ENCODE measurements around the gene GPC5.

The GPC5 gene

DNA sequence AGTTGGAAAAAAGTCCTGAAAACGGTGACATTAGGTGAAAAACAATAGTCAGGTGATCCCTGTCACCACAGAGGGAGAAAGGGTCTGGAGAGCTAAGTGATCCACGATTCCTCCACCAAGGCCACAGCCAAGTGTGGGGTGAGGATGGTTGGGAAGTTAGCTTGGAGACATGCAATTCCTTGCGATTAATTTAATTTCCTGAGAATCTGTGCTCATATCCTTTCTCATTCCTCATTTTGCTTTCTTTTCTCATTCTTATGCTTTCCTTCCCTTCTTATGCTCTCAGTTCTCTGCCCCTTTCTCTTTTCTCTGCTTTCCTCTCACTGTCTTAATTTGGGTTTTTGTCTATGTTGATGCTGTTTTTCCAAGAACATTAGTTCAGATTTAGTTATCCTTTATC is 68.8 kb downstream of the GPC5 start:
- no peak for DNase-seq

DNA sequence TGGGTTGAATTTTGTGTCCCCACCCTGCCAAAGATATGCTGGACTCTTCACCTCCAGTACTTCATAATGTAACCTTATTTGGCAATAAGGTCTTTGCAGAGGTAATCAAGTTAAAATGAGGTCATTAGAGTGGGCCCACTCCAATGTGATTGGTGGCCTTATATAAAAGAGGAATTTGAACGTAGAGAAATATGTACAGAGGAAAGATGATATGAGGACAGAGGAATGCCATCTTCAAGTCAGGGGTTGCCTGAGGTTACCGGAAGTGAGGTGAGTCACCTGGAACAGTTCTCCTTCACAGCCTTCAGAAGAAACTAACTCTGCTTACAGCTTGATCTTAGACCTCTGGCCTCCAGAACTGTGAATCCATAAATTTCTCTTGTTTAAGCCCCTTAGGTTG is 69.9 kb downstream of the GPC5 start:
- no peak for DNase-seq

DNA sequence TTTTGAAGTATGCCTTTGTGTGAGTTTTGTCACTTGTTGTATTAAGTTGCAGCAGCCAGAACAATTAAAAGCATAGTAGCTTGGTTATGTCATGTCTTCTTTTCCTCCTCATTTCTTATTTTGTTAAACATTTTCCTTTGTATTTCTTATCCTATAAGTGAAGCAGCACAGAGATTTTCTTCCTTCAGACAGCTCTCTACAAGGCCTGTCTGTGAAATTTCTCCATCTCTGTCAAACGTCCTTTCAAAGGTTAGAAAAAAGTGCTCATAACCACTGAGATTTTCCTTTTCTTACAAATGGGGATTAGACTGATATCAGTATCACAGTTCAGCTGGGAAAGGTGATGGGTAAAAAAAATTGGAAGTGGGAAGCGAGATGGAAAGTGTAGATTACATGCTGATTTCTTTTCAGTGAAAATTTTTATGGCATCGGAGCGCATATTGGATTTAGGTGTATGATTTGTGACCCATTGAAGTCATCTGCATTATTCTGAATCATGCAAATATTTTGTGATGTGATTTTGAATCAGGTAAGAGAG is 71.7 kb downstream of the GPC5 start:
- no peak for DNase-seq

DNA sequence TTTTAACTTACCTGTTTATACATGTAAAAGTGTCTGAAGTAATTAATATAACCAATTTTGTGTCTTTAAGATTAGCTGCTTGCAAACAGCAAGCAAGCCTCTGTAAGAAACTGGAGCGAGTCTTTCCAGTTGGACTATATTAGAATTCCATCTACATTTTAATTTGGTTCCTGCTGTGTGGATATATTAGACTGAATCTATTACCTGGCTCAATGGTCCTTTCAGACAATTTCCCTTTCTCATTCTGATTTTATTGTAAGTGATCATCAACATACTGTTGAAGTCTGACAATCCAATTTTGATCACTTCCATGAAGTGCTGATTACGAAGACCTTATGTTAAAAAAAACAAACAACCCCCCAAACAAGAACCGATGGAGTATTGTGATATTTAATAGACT is 72.3 kb downstream of the GPC5 start:
- no peak for DNase-seq

DNA sequence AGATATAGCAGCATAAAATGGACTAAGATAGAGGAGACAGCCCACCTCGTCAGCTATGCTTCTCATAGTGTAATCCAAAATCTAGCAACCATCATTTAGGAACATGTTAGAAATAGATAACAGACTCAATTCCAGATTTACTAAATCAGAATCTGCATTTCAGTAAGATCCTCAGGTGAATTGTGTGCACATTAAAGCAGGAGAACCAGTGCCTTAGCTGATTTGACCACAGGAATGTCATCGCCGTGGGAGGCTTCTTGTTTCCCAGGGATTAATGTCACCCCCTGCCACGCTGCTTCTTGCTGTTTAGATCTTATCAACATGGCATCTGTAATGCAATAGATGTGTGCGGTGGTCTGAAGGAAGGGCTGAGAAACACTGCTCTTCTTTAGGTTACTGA is 84.0 kb downstream of the GPC5 start:
- DNase-seq, result no peak

DNA sequence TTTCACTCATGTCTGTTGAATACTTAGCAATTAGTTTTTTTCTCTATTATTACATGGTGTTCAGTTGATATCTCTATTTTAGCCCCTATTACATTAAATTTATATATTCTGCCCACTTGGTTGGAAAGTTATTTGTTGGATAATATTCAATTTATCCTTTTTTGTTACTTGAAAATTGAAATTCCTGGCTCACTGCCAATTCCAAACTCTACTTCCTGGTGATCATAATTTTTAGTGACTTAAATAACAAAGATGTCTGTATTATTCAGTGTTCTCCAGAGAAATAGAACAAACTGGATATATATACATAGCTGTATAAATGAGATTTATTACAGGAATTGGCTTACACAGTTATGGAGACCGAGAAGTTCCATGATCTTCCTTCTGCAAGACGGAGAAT is 93.6 kb downstream of the GPC5 start:
- DNase-seq, result no peak

DNA sequence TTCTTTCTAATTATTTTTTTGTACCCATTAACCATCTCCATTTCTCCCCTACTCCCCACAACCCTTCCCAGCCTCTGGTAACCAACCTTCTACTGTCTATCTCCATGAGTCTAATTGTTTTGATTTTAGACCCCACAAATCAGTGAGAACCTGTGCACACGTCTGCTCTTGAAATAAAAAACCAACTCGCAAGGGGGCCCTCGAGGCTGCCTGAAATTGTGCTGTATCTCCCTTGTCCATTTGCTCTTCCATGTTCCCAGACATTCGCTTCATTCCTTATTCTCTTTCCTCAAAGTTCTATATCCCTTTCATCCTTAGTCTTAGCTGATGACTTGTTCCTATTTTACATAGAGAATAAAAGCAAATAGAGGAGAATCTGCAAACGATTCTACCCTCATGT is 95.0 kb downstream of the GPC5 start:
- no peak for DNase-seq

DNA sequence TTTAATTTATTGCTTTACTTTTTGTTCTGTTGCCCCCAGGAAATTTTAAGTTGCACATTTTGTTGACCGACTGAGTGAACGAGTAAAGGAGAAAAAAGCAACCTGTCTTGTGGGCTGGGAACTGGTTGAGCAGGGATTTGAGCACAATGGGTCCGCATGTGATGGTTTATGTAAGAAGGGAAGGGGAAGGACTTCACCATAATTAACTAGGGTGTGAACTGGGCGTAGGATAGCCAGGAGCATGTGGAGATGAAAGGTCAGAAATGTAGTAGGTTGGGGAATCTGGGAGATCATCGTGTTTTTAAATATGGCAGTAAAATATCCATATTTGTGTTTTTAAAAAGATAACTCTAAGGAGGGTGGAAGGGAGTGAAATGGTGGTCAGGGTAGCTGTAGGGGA is 99.9 kb downstream of the GPC5 start:
- DNase-seq, result no peak

DNA sequence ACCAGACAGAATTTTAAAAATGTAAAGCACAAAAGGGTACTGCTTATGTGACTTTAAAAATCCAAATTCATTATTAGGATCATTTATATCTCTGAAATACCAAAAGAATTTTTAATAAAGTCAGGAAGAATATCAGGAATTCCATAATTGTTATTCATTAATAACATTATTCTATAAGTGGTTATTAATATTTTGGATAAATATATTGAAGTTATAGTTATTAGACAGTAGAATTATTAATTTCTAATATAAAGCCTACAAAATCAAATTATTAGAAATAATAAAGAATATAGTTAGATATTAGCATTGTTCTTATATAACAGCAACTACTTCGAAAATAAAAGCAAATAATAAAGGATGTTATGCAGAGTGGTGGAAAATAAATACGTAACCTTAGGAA is 105.8 kb downstream of the GPC5 start:
- DNase-seq, result no peak

DNA sequence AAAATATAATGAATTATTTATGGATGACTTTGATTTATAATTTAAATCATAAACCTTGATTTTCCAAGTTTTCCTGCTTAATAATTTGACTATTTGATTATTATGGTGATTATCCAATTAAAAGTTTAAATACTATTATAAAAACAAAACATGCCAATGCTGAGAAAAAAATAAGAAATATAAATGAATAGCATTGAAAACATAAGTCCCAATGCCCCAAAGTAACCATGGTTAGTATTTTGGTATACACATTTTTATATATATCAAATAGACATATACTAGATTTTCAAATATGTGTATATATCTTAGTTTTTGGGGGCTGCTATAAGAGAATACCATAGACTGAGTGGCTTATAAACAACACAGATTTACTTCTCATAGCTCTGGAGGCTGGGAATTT is 108.3 kb downstream of the GPC5 start:
- no peak for DNase-seq

DNA sequence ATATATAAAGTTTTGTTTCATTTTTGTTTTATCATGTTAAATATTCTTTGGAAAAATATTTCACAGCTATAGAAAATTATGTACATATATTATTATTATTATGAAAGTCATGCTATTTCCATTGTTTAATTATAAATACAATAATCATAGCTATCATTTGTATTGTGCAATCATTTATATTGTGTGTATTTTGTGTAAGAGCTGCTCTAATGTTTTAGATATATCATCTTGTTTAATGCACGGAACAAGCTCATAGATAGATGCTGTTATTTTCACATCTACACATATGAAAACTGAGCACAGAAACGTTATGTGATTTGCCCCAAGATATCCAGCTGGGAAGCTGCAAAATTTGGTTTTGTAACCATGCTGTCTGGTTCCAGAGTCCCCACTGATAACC is 111.6 kb downstream of the GPC5 start:
- DNase-seq, result no peak

DNA sequence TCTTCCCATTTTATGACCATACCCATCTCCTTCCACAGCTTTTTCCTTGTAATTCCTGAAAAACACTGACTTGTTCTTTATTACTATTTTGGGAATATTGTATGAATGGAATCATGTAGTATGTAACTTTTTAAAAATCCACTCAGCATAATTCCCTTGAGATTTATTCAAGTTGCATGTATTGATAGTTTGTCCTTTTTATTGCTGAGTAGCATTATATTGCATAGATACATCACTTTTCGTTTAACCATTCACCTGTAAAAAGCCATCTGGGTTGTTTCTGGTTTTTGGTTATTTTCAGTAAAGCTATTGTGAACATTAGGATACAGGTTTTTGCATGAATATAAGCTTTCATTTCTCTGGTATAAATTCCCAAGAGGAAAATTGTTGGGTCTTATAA is 115.4 kb downstream of the GPC5 start:
- DNase-seq, result no peak

DNA sequence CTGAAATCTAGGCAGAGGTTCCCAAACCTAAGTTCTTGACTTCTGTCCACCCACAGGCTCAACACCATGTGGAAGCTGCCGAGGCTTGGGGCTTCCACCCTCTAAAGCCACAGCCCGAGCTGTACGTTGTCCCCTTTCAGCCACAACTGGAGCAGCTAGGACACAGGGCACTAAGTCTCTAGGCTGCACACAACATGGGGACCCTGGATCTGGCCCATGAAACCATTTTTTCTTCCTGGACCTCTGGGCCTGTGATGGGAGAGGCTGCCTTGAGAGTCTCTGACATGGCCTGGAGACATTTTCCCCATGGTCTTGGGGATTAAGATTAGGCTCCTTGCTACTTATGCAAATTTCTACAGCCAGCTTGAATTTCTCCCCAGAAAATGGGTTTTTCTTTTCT is 118.4 kb downstream of the GPC5 start:
- no peak for DNase-seq

DNA sequence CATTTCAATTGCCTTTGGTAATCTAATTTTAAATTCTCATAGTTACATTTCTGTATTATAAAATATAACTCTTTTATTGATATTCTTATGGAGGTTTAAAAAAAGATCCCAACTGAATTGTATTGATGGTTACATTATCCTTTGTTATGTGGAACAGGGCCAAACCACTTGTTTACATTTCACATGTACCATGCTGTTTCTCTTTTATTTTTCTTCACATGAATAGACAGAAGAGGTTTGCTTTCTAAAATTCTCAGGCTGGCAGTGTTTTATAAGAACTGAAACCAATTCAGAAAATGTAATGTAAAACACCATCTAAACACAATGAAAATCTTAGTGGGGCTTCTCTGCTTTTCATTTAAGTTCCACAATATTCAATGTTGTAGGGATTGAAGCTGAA is 122.5 kb downstream of the GPC5 start:
- no peak for DNase-seq

DNA sequence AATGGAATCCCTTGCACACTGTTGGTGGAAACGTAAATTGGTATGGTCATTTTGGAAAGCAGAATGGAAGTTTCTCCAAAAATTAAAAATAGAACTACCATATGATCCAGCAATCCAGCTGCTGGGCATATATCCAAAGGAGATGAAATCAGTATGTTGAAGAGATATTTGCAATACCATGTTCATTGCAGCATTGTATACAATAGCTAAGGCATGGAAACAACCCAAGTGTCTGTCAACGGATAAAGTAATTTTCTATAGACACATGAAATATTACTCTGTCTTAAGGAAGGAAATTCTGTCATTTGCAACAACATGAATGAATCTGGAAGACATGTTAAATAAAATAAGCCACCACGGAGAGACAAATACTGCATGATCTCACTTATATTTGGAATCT is 124.7 kb downstream of the GPC5 start:
- no peak for DNase-seq

DNA sequence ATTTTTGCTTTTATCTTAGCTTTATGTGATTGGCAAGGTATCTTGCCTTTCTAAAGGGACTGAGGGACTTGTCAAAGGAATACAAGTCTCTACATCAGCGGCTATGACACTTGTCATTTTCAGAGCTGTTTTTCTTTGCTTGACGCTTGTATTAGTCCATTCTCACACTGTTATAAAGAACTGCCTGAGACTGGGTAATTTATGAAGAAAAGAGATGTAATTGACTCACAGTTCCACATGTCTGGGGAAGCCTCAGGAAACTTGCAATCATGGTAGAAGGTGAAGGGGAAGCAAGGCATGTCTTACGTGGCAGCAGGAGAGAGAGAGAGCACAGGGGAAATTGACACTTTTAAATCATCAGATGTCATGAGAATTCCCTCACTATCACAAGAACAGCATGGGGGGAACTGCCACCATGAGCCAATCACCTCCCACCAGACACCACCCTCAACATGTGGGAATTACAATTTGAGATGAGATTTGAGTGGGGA is 128.2 kb downstream of the GPC5 start:
- DNase-seq, result no peak

DNA sequence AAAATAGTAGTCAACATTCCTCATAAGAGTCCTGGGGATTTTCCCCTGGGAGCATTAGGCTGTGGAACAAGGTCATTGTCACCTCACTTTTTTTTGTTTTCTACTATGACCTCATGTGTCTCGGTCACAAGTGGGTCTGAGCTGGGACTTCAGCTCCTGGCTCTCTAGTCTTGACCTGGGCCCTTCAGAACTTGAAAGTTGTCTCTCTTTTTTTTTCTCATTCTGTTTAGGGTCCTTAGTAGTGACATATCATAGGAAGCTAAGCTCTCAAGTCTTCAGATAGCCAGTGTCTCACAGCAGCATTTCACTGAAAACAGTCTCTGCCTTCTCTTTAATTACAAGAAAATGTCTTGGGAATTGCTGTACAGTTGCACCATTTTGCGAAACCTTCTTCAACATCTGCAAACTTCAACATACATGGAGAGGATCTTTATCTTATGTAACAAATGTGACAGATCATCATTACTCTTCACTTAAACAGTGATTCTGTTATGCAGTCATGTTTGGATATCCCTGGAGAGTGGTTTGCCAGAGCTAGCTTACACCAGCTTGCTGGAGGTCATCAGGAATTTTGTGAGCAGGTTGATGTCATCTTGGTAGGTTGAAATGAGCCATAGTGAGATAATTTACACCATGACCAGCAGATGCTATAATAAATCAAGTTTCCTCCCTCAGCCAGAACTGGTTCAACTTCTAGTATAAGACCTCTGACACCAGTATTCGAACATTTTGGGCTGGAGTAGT is 131.5 kb downstream of the GPC5 start:
- DNase-seq, result no peak

DNA sequence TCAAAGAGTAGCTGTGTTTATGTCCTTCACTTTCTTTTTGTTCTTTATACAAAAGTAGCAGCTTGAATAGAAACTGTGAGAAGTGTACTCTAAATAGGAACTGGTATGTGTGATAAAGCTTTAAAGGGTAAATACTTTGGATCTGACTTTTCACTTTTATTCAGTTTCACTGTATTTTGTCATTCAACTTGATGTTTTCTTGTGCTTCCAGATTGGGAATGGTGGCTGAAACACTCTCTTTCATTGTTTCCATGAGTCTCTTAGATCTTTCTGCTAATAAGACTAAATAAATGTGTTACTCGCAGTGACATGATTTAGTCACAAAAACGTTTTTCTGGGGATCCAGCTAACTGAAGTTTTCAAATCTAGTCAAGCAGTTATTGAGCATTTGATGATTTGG is 133.2 kb downstream of the GPC5 start:
- no peak for DNase-seq

DNA sequence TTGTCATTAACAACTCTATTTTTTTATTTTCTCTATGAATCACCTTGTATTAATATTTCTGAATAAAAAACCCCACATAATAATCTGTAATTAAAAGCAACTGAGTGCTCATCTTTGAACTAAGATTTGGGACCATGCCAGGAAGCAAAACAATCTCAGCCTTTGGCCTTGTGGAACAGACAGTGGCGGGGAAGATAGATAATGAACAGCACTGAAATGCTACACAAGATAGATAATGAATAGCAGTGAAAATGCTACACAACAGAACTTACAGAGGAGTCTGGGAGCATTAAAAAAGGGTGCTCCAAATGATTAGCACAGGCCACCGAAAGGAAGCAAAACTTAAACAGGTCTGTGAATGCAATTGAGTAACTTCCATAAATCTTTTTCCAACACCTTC is 134.9 kb downstream of the GPC5 start:
- no peak for DNase-seq

DNA sequence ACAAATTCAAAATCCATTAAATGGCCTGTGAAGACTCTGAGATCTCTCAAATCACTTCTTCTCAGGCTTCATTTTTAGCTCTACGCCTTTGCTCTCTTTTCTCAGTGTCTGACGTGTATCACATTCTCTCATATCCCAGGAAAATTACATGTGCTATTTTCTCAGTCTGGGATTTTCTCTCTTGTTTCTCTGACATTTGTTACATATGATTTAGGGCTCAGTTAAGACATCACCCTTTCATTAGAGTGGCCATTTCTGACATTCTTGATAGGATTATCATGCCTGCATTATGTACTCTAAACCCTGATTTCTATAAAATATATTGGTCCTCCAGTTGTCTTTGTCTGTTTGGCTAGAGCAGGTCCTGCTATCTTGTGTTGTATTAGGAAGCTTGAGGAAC is 136.6 kb downstream of the GPC5 start:
- DNase-seq, result no peak

DNA sequence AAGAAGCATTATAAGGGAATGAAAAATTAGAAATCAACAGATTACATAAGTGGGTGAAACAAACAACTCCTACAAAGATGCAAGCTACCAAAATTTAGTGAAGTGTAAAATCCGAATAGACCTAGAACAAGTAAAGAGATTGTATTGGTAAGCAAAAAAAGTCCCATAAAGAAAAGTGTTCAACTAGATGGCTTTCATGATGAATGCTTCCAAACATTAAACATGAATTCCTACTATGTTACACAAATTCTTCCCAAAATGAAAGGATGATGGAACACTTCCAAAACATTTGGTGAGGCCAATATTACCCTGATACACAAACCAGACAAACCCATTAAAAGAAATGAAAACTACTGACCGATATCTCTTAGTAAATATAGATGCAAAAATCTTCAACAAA is 139.0 kb downstream of the GPC5 start:
- no peak for DNase-seq

DNA sequence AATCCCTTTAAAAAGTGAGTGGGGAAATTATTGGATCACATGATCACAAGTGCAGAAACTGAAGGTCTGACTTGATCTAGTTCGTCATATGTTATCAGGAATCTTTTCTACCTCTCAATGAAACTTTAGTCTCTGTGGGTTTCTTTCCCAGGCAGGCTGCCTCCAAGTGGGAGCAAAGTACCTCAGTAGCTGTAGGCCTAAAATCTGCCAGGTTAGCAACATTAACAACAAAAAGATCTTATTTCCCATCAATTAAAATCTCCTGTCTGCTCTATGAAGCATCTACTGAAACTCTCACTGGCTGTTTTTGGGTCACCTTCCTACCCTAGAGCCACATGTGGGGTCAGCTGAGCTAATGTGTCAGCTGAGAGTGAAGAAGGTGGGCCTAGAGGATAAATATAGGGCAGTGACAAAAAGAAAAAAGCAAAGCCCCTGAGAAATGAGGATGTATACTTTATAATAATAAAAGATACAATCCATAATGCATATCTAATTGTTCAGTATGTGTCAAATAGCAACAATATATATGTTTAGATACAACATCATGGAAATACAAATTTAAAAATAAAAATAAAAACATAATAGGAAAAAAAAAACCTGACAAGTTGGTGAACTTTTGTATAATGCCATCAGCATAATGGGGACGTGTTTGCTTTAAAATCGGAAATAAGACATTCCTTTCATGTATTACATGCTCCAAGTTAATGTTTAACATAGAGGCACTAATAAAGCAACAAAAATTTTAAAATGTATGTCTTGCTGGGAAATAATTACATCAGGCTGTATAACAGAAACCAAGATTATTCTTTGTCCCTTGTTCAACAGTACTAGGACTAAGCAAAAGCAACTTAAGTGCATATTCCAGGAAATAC is 141.1 kb downstream of the GPC5 start:
- no peak for DNase-seq

DNA sequence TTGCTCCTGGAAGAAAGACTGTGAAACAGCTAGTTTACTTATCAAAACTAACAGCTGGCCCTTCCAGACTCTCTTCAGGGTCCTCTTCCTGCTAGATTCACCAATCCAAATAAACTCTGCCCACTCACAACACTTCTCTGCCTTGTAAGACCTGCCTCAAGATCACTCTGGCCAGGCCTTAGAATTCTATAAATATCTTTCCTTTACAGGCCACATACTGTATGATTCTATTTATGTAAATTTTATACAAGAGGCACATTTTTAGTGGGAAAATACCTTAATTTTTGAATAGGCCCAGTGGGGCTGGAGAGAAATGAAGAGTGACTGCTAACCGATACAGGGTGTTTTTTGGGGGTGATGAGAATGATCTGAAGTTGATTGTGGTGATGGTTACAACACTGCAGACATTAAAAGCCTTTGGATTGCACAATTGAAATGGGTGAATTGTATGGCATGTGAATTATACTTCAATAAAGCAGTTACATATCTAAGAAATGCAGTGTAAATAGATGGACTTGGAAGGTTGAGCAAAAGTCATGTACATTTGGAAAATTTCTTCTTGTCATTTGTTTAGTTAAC is 141.8 kb downstream of the GPC5 start:
- DNase-seq, result no peak

DNA sequence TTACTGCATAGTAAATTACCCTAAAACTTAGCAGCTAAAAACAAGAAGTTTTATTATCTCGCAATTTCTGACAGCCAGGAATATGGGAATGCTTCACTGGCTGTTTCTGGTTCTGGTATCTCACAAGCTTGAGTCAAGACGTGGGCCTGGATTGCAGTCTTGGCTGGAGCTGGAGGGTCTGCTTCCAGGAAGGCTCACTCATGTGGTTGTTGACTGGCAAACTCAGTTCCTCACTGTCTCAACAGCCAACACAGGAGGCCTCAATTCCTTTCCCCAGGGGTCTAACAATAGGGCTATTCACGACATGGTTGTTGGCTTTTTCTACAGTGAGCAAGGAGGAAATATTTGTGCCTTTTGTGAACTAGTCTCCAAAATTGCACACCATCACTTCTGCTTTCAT is 146.3 kb downstream of the GPC5 start:
- DNase-seq, result no peak

Measured in HCEC 1CT (cell line).